Activated B cell treated with CpG ODN at 0.5 μM for 24 hours (primary cell): ENCODE results near the gene FCHO1. TPM values are rescaled to one million over a fixed set of nuclear protein-coding genes. Genes with fewer than 3 reads are reported as not detected.
A peak's percentile ranks its signal among the peaks of the same experiment; 100 is the strongest.
"Not testable (repeated sequence)": the region's sequence is repeated elsewhere in the genome, so short reads cannot be mapped to it uniquely, and the experiment has no call there.

Source experiments
- ATAC-seq: fragments of 200-7000 bp; cut with Tn5 transposase; one replicate; pipeline ENCODE4 v1.10.0; 2021; ENCODE audit warnings: low read depth, mild to moderate bottlenecking, moderate library complexity
- CTCF ChIA-PET: fragments of 350-600 bp; sonication (Branson Sonifier 250); formaldehyde crosslinking; loops from one replicate; lab custom pipeline; 2021; ENCODE audit warnings: antibody characterized with exemption; lab: Charles Lee
- POLR2A ChIA-PET: fragments of 350-600 bp; sonication (Branson Sonifier 250); formaldehyde crosslinking; loops from one replicate; lab custom pipeline; 2021; ENCODE audit warnings: antibody characterized with exemption; lab: Charles Lee
- DNase-seq: peaks from one replicate; pipeline ENCODE4 v3.0.0; 2022
- H3K27ac Mint-ChIP-seq: one replicate; pipeline ENCODE4 v1.8.0; 2020; ENCODE audit warnings: mixed read lengths
- H3K27me3 Mint-ChIP-seq: one replicate; pipeline ENCODE4 v1.8.0; 2021; ENCODE audit warnings: mixed read lengths
- H3K36me3 Mint-ChIP-seq: one replicate; pipeline ENCODE4 v1.8.0; 2021; ENCODE audit warnings: low read depth, mixed read lengths
- H3K4me1 Mint-ChIP-seq: one replicate; pipeline ENCODE4 v1.8.0; 2021; ENCODE audit warnings: mixed read lengths
- H3K4me3 Mint-ChIP-seq: one replicate; pipeline ENCODE4 v1.8.0; 2020; ENCODE audit warnings: mild to moderate bottlenecking, mixed read lengths
- H3K9me3 Mint-ChIP-seq: one replicate; pipeline ENCODE4 v1.8.0; 2020; ENCODE audit warnings: mixed read lengths
- CTCF ChIP-seq: fragments of 200-600 bp; IDR thresholded peaks from one replicate; pipeline ENCODE4 v1.8.0; 2022; ENCODE audit warnings: antibody characterized with exemption, mild to moderate bottlenecking
- intact Hi-C: fragments of 100-400 bp; cut with micrococcal nuclease; formaldehyde crosslinking; loops from one replicate; pipeline ENCODE4 v1.15.1; 2024
- total RNA-seq: library from RNA; stranded (reverse); gene quantifications from 2 replicates; pipeline ENCODE4 v1.2.3, GENCODE V29; 2022

Gene FCHO1
- total RNA-seq, 1 donor from 2014 or later = 103 TPM

GRCh38 chr19:17775245-17775927 lies 24.1 kb downstream of the FCHO1 start:
- DNase-seq = no peak
- CTCF ChIA-PET = interaction anchor here (1.0 to 4.6 kb wide), 10 partner anchors 9 to 80 kb away, joined by 3 to 25 read pairs (median 4); no protein-coding TSS in a partner anchor

GRCh38 chr19:17775991-17776803 lies 24.9 kb downstream of the FCHO1 start:
- DNase-seq (peak; percentile 78), ATAC-seq (peak; percentile 87)
- H3K27me3 Mint-ChIP-seq = no peaks in the 10 kb centered on the region
- intact Hi-C loops = loop anchor here (1.0 to 5.0 kb wide), 10 partner anchors 8 to 253 kb away; partner anchors contain the start of genes CCDC124, FCHO1 and MAP1S
- no peak for TF ChIP-seq CTCF
- ChIA-PET CTCF (interaction anchor here (0.7 to 4.6 kb wide), 8 partner anchors 9 to 156 kb away, joined by 3 to 25 read pairs (median 6); partner anchors contain the start of gene CCDC124), POLR2A (interaction anchor here (0.5 to 6.9 kb wide), 26 partner anchors 9 to 268 kb away, joined by 3 to 109 read pairs (median 4); partner anchors contain the start of genes CCDC124, FCHO1, JAK3 and MAP1S)
- peaks cover 56% of the 10 kb centered on the region for H3K36me3 Mint-ChIP-seq
- H3K9me3 Mint-ChIP-seq = no peaks in the 10 kb centered on the region
- H3K4me1 Mint-ChIP-seq = peaks cover 48% of the 10 kb centered on the region
- peak overlapping the region; percentile 99 for H3K27ac Mint-ChIP-seq
- peak overlapping the region; percentile 82 for H3K4me3 Mint-ChIP-seq

More at GRCh38 chr19:17775245-17775927, 24.1 kb downstream of the FCHO1 start:
- H3K4me3 Mint-ChIP-seq = peak overlapping the region; percentile 82
- peak overlapping the region; percentile 99 for H3K27ac Mint-ChIP-seq
- H3K27me3 Mint-ChIP-seq = no peaks in the 10 kb centered on the region
- no peaks in the 10 kb centered on the region for H3K9me3 Mint-ChIP-seq
- no peak for ATAC-seq
- no peak for TF ChIP-seq CTCF
- intact Hi-C loops = loop anchor here (5.0 kb wide), 2 partner anchors 38 to 157 kb away; partner anchors contain the start of gene CCDC124
- H3K36me3 Mint-ChIP-seq = peaks cover 56% of the 10 kb centered on the region
- H3K4me1 Mint-ChIP-seq = peaks cover 48% of the 10 kb centered on the region
- POLR2A ChIA-PET = interaction anchor here (0.5 to 6.9 kb wide), 12 partner anchors 9 to 252 kb away, joined by 3 to 109 read pairs (median 5); partner anchors contain the start of genes CCDC124, FCHO1, JAK3 and MAP1S

GRCh38 chr19:17777840-17778239 lies 26.6 kb downstream of the FCHO1 start:
- H3K9me3 Mint-ChIP-seq, H3K4me3 Mint-ChIP-seq, H3K27me3 Mint-ChIP-seq, DNase-seq, ATAC-seq: not testable (repeated sequence)
- CTCF ChIA-PET = interaction anchor here (0.7 to 4.6 kb wide), 5 partner anchors 11 to 204 kb away, joined by 3 to 25 read pairs (median 4); no protein-coding TSS in a partner anchor
- intact Hi-C loops = loop anchor here (2.0 to 5.0 kb wide), 3 partner anchors 41 to 154 kb away; partner anchors contain the start of gene CCDC124
- peak overlapping the region; percentile 70 for H3K27ac Mint-ChIP-seq
- POLR2A ChIA-PET = interaction anchor here (0.7 to 6.9 kb wide), 9 partner anchors 25 to 1634 kb away, joined by 3 to 109 read pairs (median 9); partner anchors contain the start of genes CCDC124, FCHO1, HSH2D and JAK3
- H3K4me1 Mint-ChIP-seq = peaks cover 48% of the 10 kb centered on the region
- peaks cover 60% of the 10 kb centered on the region for H3K36me3 Mint-ChIP-seq

- Mint-ChIP-seq H3K4me1 (peaks cover 46% of the 10 kb centered on the region), H3K9me3 (no peaks in the 10 kb centered on the region), H3K4me3 (no peak overlapping the region), H3K36me3 (peaks cover 60% of the 10 kb centered on the region), H3K27ac (peak overlapping the region; percentile 70), H3K27me3 (no peaks in the 10 kb centered on the region)
- peak; percentile 49 for DNase-seq
- ChIA-PET POLR2A (interaction anchor here (0.7 to 6.9 kb wide), 5 partner anchors 25 to 252 kb away, joined by 3 to 109 read pairs (median 9); partner anchors contain the start of genes CCDC124, FCHO1 and JAK3), CTCF (interaction anchor here (0.7 to 1.3 kb wide), 3 partner anchors 24 to 205 kb away, joined by 3 to 4 read pairs (median 4); no protein-coding TSS in a partner anchor)
- intact Hi-C loops = loop anchor here (5.0 kb wide), 2 partner anchors 41 to 154 kb away; partner anchors contain the start of gene CCDC124
- TF ChIP-seq CTCF = no peak
- ATAC-seq = peak; percentile 25
Observed at GRCh38 chr19:17778251-17778967, 27.1 kb downstream of the FCHO1 start.
